Vein endothelial cell (primary cell): ENCODE results near the gene SPDYE8. TPM values are rescaled to one million over a fixed set of nuclear protein-coding genes. Genes with fewer than 3 reads are reported as not detected.

ENCODE experiments used
- small RNA-seq: library from RNA; depleted of rRNA; stranded (forward); fragments of <200 nt; gene quantifications from one replicate; pipeline ENCODE3, GENCODE V24; 2012
- total RNA-seq: library from RNA; depleted of rRNA; stranded (reverse); fragments of >200 nt; gene quantifications from 2 replicates; pipeline ENCODE4 v1.2.3, GENCODE V29; 2012

The SPDYE8 gene, protein sequence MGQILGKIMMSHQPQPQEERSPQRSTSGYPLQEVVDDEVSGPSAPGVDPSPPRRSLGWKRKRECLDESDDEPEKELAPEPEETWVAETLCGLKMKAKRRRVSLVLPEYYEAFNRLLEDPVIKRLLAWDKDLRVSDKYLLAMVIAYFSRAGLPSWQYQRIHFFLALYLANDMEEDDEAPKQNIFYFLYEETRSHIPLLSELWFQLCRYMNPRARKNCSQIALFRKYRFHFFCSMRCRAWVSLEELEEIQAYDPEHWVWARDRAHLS
- not detected in 2 replicates for total RNA-seq

DNA sequence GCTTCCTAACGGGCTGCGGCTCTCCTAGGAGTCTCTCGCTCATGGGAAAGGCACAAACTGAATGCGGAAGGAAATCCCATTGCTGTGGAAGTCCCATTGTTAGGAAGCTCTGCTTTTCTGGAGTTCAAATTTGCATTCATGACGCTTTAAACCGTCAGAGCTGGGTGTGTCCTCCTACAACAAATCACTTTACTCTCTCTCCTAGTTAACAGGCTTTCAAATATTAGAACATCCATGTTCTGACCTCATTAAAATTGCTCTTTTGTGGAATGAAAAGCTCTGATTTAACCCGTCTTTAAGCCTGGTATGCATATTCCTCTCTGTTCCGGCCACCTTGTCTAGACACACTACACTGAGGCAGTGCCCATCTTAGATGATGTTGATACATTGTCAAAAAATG is at the start of gene SPDYE8:
Gene SPDYE8 (minus strand): TSS at position 101 of the 400 bp plus-strand sequence. CDS start 1,800 bp downstream, outside the sequence.

DNA sequence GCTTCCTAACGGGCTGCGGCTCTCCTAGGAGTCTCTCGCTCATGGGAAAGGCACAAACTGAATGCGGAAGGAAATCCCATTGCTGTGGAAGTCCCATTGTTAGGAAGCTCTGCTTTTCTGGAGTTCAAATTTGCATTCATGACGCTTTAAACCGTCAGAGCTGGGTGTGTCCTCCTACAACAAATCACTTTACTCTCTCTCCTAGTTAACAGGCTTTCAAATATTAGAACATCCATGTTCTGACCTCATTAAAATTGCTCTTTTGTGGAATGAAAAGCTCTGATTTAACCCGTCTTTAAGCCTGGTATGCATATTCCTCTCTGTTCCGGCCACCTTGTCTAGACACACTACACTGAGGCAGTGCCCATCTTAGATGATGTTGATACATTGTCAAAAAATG is 28.2 kb upstream of the SPDYE8 start, which contains the start of gene SPDYE11:
Gene SPDYE11 (minus strand): TSS at position 101 of the 400 bp plus-strand sequence. CDS start 1,800 bp downstream, outside the sequence.

Small RNA genes within 50 kb of the gene (small RNA-seq; reads per million reads assigned to genes)
- not detected for gene RF00019

Other genes with a start within 250 kb of the SPDYE8 start
- gene TYW1B, start 201.6 kb downstream of the SPDYE8 start, total RNA-seq, result 4.2 and 4.9 TPM in 2 replicates
- gene POM121, start 104.7 kb downstream of the SPDYE8 start, total RNA-seq, result 10.8 and 12.5 TPM in 2 replicates
- gene TRIM74, start 60.3 kb downstream of the SPDYE8 start, total RNA-seq, result not detected in 2 replicates
- gene SPDYE11, start 28.1 kb upstream of the SPDYE8 start, total RNA-seq, result not detected in 2 replicates
- not detected in 2 replicates for gene SPDYE9, start 56.3 kb upstream of the SPDYE8 start, total RNA-seq